H1 (cell line): ENCODE measurements around the gene SEMA4F. TPM values are rescaled to one million over a fixed set of nuclear protein-coding genes. Genes with fewer than 3 reads are reported as not detected.

Source experiments
- CTCF ChIA-PET: fragments of 300-600 bp; sonication (Branson Sonifier 250); formaldehyde crosslinking; loops from one replicate; lab custom pipeline; 2021; ENCODE audit not compliant: partially characterized antibody; lab: Charles Lee
- POLR2A ChIA-PET: fragments of 300-600 bp; sonication (Branson Sonifier 250); formaldehyde crosslinking; loops from one replicate; lab custom pipeline; 2021; ENCODE audit warnings: inconsistent platforms; ENCODE audit not compliant: partially characterized antibody; lab: Charles Lee
- DNase-seq, 2 experiments: peaks; one replicate each; pipeline versions ENCODE4 v3.0.0 to v3.0.0-alpha.2; 2010 to 2022; ENCODE audit warnings: low spot score in 2 of 2, low read depth in 1 of 2, mixed read lengths in 1 of 2
- FAIRE-seq: peaks from 2 replicates; lab custom pipeline; 2011; peaks lifted over from hg19 to GRCh38; lab: Jason Lieb, UNC
- H2AFZ ChIP-seq: 2 replicates; pipeline ENCODE4 v1.8.1; 2012; ENCODE audit warnings: low read length, inconsistent platforms
- H2AK5ac ChIP-seq: 2 replicates; pipeline ENCODE4 v1.6.1; 2013; ENCODE audit warnings: low read depth, low read length
- H2BK120ac ChIP-seq: replicated peaks from 2 replicates; pipeline ENCODE3; 2013; ENCODE audit warnings: low read depth, low read length, inconsistent platforms
- H2BK12ac ChIP-seq: 2 replicates; pipeline ENCODE4 v1.6.1; 2013; ENCODE audit warnings: low read depth, low read length
- H2BK15ac ChIP-seq: 2 replicates; pipeline ENCODE4 v1.6.1; 2013; ENCODE audit warnings: low read length
- H2BK20ac ChIP-seq: 2 replicates; pipeline ENCODE4 v1.6.1; 2013; ENCODE audit warnings: low read length
- H2BK5ac ChIP-seq: 2 replicates; pipeline ENCODE4 v1.6.1; 2013; ENCODE audit warnings: low read depth, low read length
- H3K14ac ChIP-seq: 2 replicates; pipeline ENCODE4 v1.6.1; 2013; ENCODE audit warnings: inconsistent platforms; ENCODE audit not compliant: insufficient read length
- H3K18ac ChIP-seq: 2 replicates; pipeline ENCODE4 v1.6.1; 2013; ENCODE audit warnings: low read length; ENCODE audit errors: extremely low read depth
- H3K23ac ChIP-seq: 2 replicates; pipeline ENCODE4 v1.6.1; 2013; ENCODE audit warnings: inconsistent platforms; ENCODE audit not compliant: insufficient read length
- H3K23me2 ChIP-seq: 2 replicates; pipeline ENCODE4 v1.6.1; 2013; ENCODE audit warnings: low read depth, low read length
- H3K27ac ChIP-seq: 2 replicates; pipeline ENCODE4 v1.6.1; 2011; ENCODE audit warnings: low read depth, low read length, inconsistent platforms
- H3K27me3 ChIP-seq, 4 experiments: replicated peaks in 1 of 4; 1 replicate in 1 of 4; 2 replicates in 3 of 4; pipeline versions ENCODE4 v1.6.1 to v1.8.1; 2011 to 2013; ENCODE audit warnings: low read length in 3 of 4, mild to moderate bottlenecking in 3 of 4, inconsistent platforms in 2 of 4, mixed read lengths in 2 of 4, moderate library complexity in 1 of 4; ENCODE audit not compliant: control insufficient read depth in 3 of 4, insufficient read depth in 3 of 4; ENCODE audit errors: extremely low read depth in 1 of 4
- H3K36me3 ChIP-seq, 4 experiments: 2 replicates each; pipeline versions ENCODE4 v1.6.1 to v1.8.1; 2011 to 2013; ENCODE audit warnings: mild to moderate bottlenecking in 4 of 4, low read length in 3 of 4, moderate library complexity in 2 of 4, control low read depth in 1 of 4, inconsistent platforms in 1 of 4; ENCODE audit not compliant: insufficient read depth in 4 of 4, control insufficient read depth in 2 of 4
- H3K4ac ChIP-seq: replicated peaks from 2 replicates; pipeline ENCODE3; 2013; ENCODE audit warnings: low read length, low read depth, mixed read lengths, inconsistent platforms; ENCODE audit not compliant: insufficient read length
- H3K4me1 ChIP-seq, 4 experiments: replicated peaks in 1 of 4; 1 replicate in 1 of 4; 2 replicates in 3 of 4; pipeline versions ENCODE4 v1.6.1 to v1.8.1; 2011 to 2013; ENCODE audit warnings: low read length in 3 of 4, inconsistent platforms in 2 of 4, mixed read lengths in 1 of 4; ENCODE audit not compliant: insufficient read depth in 4 of 4, control insufficient read depth in 3 of 4
- H3K4me2 ChIP-seq, 2 experiments: 2 replicates each; pipeline versions ENCODE4 v1.6.1 to v1.8.1; 2011 to 2013; ENCODE audit warnings: low read depth in 2 of 2, low read length in 2 of 2, control low read depth in 1 of 2, inconsistent platforms in 1 of 2, mild to moderate bottlenecking in 1 of 2; ENCODE audit not compliant: insufficient read depth in 1 of 2
- H3K4me3 ChIP-seq, 4 experiments: fragments of 200-600, 300-600 bp in 1 of 4; sonication (generic), shearing (Covaris generic), sonication (Bioruptor Twin) in 1 of 4; 2 replicates each; pipeline versions ENCODE4 v1.5.1 to v1.8.1; 2011 to 2016; ENCODE audit warnings: low read length in 4 of 4, low read depth in 3 of 4, control low read depth in 2 of 4, inconsistent platforms in 2 of 4, mild to moderate bottlenecking in 2 of 4, mixed read lengths in 1 of 4, moderate library complexity in 1 of 4; ENCODE audit not compliant: insufficient read depth in 2 of 4; ENCODE audit errors: extremely low read depth in 1 of 4
- H3K56ac ChIP-seq: replicated peaks from 2 replicates; pipeline ENCODE3; 2013; ENCODE audit warnings: low read depth, mild to moderate bottlenecking, mixed read lengths, low read length, inconsistent platforms; ENCODE audit not compliant: insufficient read length
- H3K79me1 ChIP-seq: 2 replicates; pipeline ENCODE4 v1.6.1; 2013; ENCODE audit warnings: low read depth, low read length, control low read depth
- H3K79me2 ChIP-seq, 2 experiments: 2 replicates each; pipeline versions ENCODE4 v1.6.1 to v1.8.1; 2012 to 2013; ENCODE audit warnings: low read length in 2 of 2, mild to moderate bottlenecking in 2 of 2, inconsistent platforms in 1 of 2; ENCODE audit not compliant: insufficient read depth in 2 of 2, control insufficient read depth in 1 of 2
- H3K9ac ChIP-seq, 4 experiments: replicated peaks in 1 of 4; 1 replicate in 1 of 4; 2 replicates in 3 of 4; pipeline versions ENCODE4 v1.6.1 to v1.8.1; 2011 to 2013; ENCODE audit warnings: low read depth in 3 of 4, low read length in 3 of 4, control low read depth in 2 of 4, mild to moderate bottlenecking in 2 of 4, moderate library complexity in 2 of 4, inconsistent platforms in 1 of 4; ENCODE audit errors: extremely low read depth in 1 of 4
- H3K9me3 ChIP-seq, 2 experiments: 2 replicates each; pipeline versions ENCODE4 v1.6.1 to v1.8.1; 2012 to 2013; ENCODE audit warnings: mild to moderate bottlenecking in 2 of 2, moderate library complexity in 2 of 2, control low read depth in 1 of 2, inconsistent platforms in 1 of 2, low read depth in 1 of 2, low read length in 1 of 2, mixed read lengths in 1 of 2; ENCODE audit not compliant: insufficient read depth in 2 of 2
- H4K20me1 ChIP-seq, 2 experiments: replicated peaks in 1 of 2; 2 replicates each; pipeline versions ENCODE3 to v1.8.1; 2011 to 2013; ENCODE audit warnings: inconsistent platforms in 2 of 2, low read length in 2 of 2, mild to moderate bottlenecking in 1 of 2; ENCODE audit not compliant: insufficient read depth in 2 of 2, control insufficient read depth in 1 of 2
- H4K5ac ChIP-seq: 2 replicates; pipeline ENCODE4 v1.6.1; 2013; ENCODE audit warnings: low read length, low read depth, mixed read lengths, inconsistent platforms; ENCODE audit not compliant: insufficient read length
- H4K8ac ChIP-seq: 2 replicates; pipeline ENCODE4 v1.8.0; 2013; ENCODE audit warnings: mild to moderate bottlenecking, moderate library complexity, low read length, inconsistent platforms; ENCODE audit not compliant: insufficient read depth; ENCODE audit errors: extremely low read depth
- H4K91ac ChIP-seq: replicated peaks from 2 replicates; pipeline ENCODE3; 2013; ENCODE audit warnings: low read length, mixed read lengths, inconsistent platforms; ENCODE audit not compliant: insufficient read length
- BRCA1 ChIP-seq: IDR thresholded peaks from 2 replicates; pipeline ENCODE4 v1.6.1; 2012; ENCODE audit warnings: low read depth, low read length, improper control_type of control experiment
- CBX5 ChIP-seq: fragments of 300-800, 300-1000 bp; sonication (generic); IDR thresholded peaks from 2 replicates; pipeline ENCODE4 v1.7.1; 2016; ENCODE audit warnings: antibody characterized with exemption, low read length, low read depth
- CTBP2 ChIP-seq: IDR thresholded peaks from 2 replicates; pipeline ENCODE4 v1.7.0; 2011; ENCODE audit warnings: borderline replicate concordance, mild to moderate bottlenecking, moderate library complexity, mixed read lengths, low read length; ENCODE audit not compliant: insufficient read depth, insufficient read length
- EZH2 ChIP-seq: fragments of 200-600 bp; sonication (generic); IDR thresholded peaks from 2 replicates; pipeline ENCODE4 v1.7.1; 2012; ENCODE audit warnings: low read depth, mild to moderate bottlenecking, moderate library complexity, low read length, inconsistent platforms; ENCODE audit not compliant: severe bottlenecking
- HDAC6 ChIP-seq: IDR thresholded peaks from one replicate; pipeline ENCODE4 v1.7.1; 2012; ENCODE audit warnings: low read depth, mild to moderate bottlenecking, inconsistent platforms, low read length, moderate library complexity
- JUN ChIP-seq: IDR thresholded peaks from 2 replicates; pipeline ENCODE4 v1.6.1; 2011; ENCODE audit warnings: low read depth, mild to moderate bottlenecking, improper control_type of control experiment, low read length
- JUND ChIP-seq: IDR thresholded peaks from 2 replicates; pipeline ENCODE4 v1.6.1; 2011; ENCODE audit warnings: mild to moderate bottlenecking, improper control_type of control experiment, low read length
- POU5F1 ChIP-seq: IDR thresholded peaks from 2 replicates; pipeline ENCODE4 v1.6.1; 2011; ENCODE audit warnings: low read depth, mild to moderate bottlenecking, low read length, moderate library complexity
- RAD21 ChIP-seq, 2 experiments: IDR thresholded peaks in 1 of 2; conservative IDR thresholded peaks in 1 of 2; 2 replicates each; pipeline ENCODE4 v1.6.1; 2011; ENCODE audit warnings: low read depth in 2 of 2, low read length in 2 of 2, improper control_type of control experiment in 1 of 2, inconsistent platforms in 1 of 2, mild to moderate bottlenecking in 1 of 2, moderate library complexity in 1 of 2
- RBBP5 ChIP-seq: IDR thresholded peaks from 2 replicates; pipeline ENCODE4 v1.7.1; 2012; ENCODE audit warnings: low read depth, mild to moderate bottlenecking, inconsistent platforms, low read length, moderate library complexity, borderline replicate concordance
- SAP30 ChIP-seq: fragments of 300-600 bp; sonication (generic); IDR thresholded peaks from 2 replicates; pipeline ENCODE4 v1.7.1; 2012; ENCODE audit warnings: low read length, moderate library complexity, mild to moderate bottlenecking, inconsistent platforms; ENCODE audit not compliant: insufficient read depth, insufficient replicate concordance
- SRF ChIP-seq: IDR thresholded peaks from 2 replicates; pipeline ENCODE4 v1.6.1; 2011; ENCODE audit warnings: mild to moderate bottlenecking, low read depth, low read length, moderate library complexity
- WGBS, 2 experiments: shearing (Covaris generic) in 1 of 2; methylation state at CpG; one replicate each; pipeline versions ENCODE4 v1.1.6 to v1.1.7; 2013 to 2015; ENCODE audit warnings: low lambda C conversion rate in 2 of 2, mixed read lengths in 2 of 2, inconsistent platforms in 1 of 2, low coverage in 1 of 2, missing lambda C conversion rate in 1 of 2; ENCODE audit not compliant: insufficient replicate concordance in 2 of 2, insufficient coverage in 1 of 2, insufficient read length in 1 of 2; ENCODE audit errors: extremely low coverage in 1 of 2, missing lambda C conversion rate in 1 of 2; 5-methylcytosine and 5-hydroxymethylcytosine counted together
- polyA plus RNA-seq, 7 experiments: library from polyadenylated mRNA; depleted of rRNA in 3 of 7; stranded (reverse) in 5 of 7; unstranded in 2 of 7; fragments of >200 nt in 5 of 7; fragments of 200-250 nt in 2 of 7; gene quantifications; 1 replicate in 5 of 7; 2 replicates in 1 of 7; 4 replicates in 1 of 7; pipeline versions ENCODE4 v1.2.1 to v1.2.3, GENCODE V29; 2011 to 2013; ENCODE audit warnings: missing spikeins in 2 of 7, mixed read lengths in 2 of 7
- total RNA-seq: library from RNA; stranded (reverse); fragmentation: NEBNext Ultra II Directional; extraction: Animal tissue kit (Norgen Biotek cat#: 25700); gene quantifications from 2 replicates; pipeline ENCODE4 v1.2.1, GENCODE V29; 2021
- TF ChIP-seq, protein P1 (sequence below): IDR thresholded peaks from 2 replicates; pipeline ENCODE4 v1.6.1; 2012; ENCODE audit warnings: inconsistent platforms

The SEMA4F gene
- total and polyA plus RNA-seq, 2 of the 8 experiments (the other 6 are each of a cell fraction or from before 2014, with no cell fraction given), result 3.3 to 3.4 TPM

DNA sequence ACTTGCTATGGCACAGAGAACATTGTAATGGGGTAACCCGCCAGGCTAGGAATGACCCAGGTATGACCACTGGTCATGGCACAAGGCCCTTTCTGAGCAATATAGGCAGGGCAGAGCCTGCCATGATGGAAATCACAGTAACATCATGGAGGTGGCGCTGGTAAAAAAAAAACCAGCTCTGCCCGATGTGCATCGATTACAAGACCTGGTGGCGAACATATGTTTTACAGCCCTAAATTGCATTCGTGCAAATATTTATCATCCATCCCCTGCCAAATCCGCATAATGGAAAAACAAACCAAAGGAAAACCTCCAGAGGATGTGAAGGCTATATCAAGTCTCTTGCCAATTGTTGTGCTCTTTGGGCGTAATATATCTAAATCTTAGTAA is 60.6 kb downstream of the SEMA4F start:
- 64% methylated on average over 8 of the region's 8 CpGs; no CpG with 5 or more reads in 1 of the 2 experiments for WGBS, 2 experiments
- no peak overlapping the region for H4K8ac ChIP-seq
- H4K91ac ChIP-seq, result no peak overlapping the region
- no peak overlapping the region for H2AFZ ChIP-seq
- peaks cover 0 to 11% (median 11%) of the 10 kb centered on the region in 4 experiments; a peak in 6 of 7 replicates for H3K27me3 ChIP-seq
- no peak overlapping the region for H2AK5ac ChIP-seq
- H4K5ac ChIP-seq, result no peak overlapping the region
- FAIRE-seq, result no peak
- H2BK120ac ChIP-seq, result no peak overlapping the region
- no peak overlapping the region for H2BK20ac ChIP-seq
- no peak overlapping the region for H3K27ac ChIP-seq
- no peaks in the 10 kb centered on the region for H3K79me1 ChIP-seq
- H2BK12ac ChIP-seq, result no peak overlapping the region
- DNase-seq, result no peak
- H2BK5ac ChIP-seq, result no peak overlapping the region
- H4K20me1 ChIP-seq, result no peaks in the 10 kb centered on the region
- no peaks in the 10 kb centered on the region for H3K9me3 ChIP-seq
- no peak overlapping the region for H3K14ac ChIP-seq
- no peak overlapping the region for H3K9ac ChIP-seq
- ChIA-PET CTCF (interaction anchor here (0.6 to 8.8 kb wide), 26 partner anchors 9 to 363 kb away, joined by 3 to 79 read pairs (median 5); partner anchors contain the start of gene HK2), POLR2A (interaction anchor here (1.1 to 1.2 kb wide), 2 partner anchors 11 to 120 kb away, joined by 4 to 6 read pairs; no protein-coding TSS in a partner anchor)
- peaks cover 0 to 4% (median 4%) of the 10 kb centered on the region in 4 experiments; a peak in 4 of 7 replicates for H3K4me1 ChIP-seq
- H3K56ac ChIP-seq, result no peak overlapping the region
- H3K23ac ChIP-seq, result no peak overlapping the region
- H2BK15ac ChIP-seq, result no peak overlapping the region
- no peak overlapping the region for H3K4ac ChIP-seq
- no peaks in the 10 kb centered on the region for H3K79me2 ChIP-seq
- peak overlapping the region in 1 of 4 experiments; percentile 67; a peak in 2 of 8 replicates for H3K4me3 ChIP-seq
- no peak overlapping the region for H3K18ac ChIP-seq
- no peaks in the 10 kb centered on the region for H3K36me3 ChIP-seq
- peaks cover 5% of the 10 kb centered on the region; the same call in 1 of the 2 replicates for H3K23me2 ChIP-seq
- H3K4me2 ChIP-seq, result peak overlapping the region; percentile 59 to 92; a peak in 2 of 4 replicates
- TF ChIP-seq CBX5 (no peak), RBBP5 (no peak), SAP30 (no peak), POU5F1 (no peak), CTBP2 (no peak), JUN (no peak), HDAC6 (no peak), EZH2 (no peak), SRF (no peak), JUND (no peak), BRCA1 (no peak), RAD21 (IDR thresholded peaks at IDR 0.05 in 1 of 2, conservative IDR thresholded peaks at IDR 0.05 in 1 of 2; ENCODE audit: low read depth in 2 of 2, low read length in 2 of 2) (no peak)
- TF ChIP-seq, protein P1, sequence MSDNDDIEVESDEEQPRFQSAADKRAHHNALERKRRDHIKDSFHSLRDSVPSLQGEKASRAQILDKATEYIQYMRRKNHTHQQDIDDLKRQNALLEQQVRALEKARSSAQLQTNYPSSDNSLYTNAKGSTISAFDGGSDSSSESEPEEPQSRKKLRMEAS, result no peak
